DND-41 (cell line): Measurements from ENCODE around the gene NAA20.

Experiments
- ATAC-seq: fragments of 200-7000 bp; cut with Tn5 transposase; 3 replicates; pipeline ENCODE4 v1.9.1; 2021; ENCODE audit warnings: low read depth; ENCODE audit not compliant: insufficient read depth
- DNase-seq: peaks from one replicate; pipeline ENCODE4 v3.0.0-alpha.2; 2020
- H2AFZ ChIP-seq: 2 replicates; pipeline ENCODE4 v1.6.0; 2012; ENCODE audit warnings: low read depth, low read length
- H3K27ac ChIP-seq: 2 replicates; pipeline ENCODE4 v1.5.1; 2012; ENCODE audit warnings: low read length, inconsistent platforms
- H3K27me3 ChIP-seq: fragments of 200-600 bp; sonication (generic); 2 replicates; pipeline ENCODE4 v1.6.0; 2012; ENCODE audit warnings: low read length, mild to moderate bottlenecking, inconsistent platforms; ENCODE audit not compliant: insufficient read depth, poor library complexity
- H3K36me3 ChIP-seq: 2 replicates; pipeline ENCODE4 v1.5.1; 2012; ENCODE audit warnings: low read length, inconsistent platforms; ENCODE audit not compliant: insufficient read depth
- H3K4me1 ChIP-seq: 2 replicates; pipeline ENCODE4 v1.5.1; 2012; ENCODE audit warnings: mild to moderate bottlenecking, low read length; ENCODE audit not compliant: insufficient read depth
- H3K4me2 ChIP-seq: 2 replicates; pipeline ENCODE4 v1.6.0; 2012; ENCODE audit warnings: mild to moderate bottlenecking, moderate library complexity, low read length, inconsistent platforms; ENCODE audit not compliant: insufficient read depth
- H3K4me3 ChIP-seq, 2 experiments: fragments of 200-600 bp in 1 of 2; shearing (Covaris generic) in 1 of 2; 2 replicates each; pipeline ENCODE4 v1.5.1; 2012 to 2016; ENCODE audit warnings: inconsistent platforms in 2 of 2, low read length in 2 of 2, mild to moderate bottlenecking in 2 of 2, low read depth in 1 of 2, moderate library complexity in 1 of 2
- H3K79me2 ChIP-seq: 2 replicates; pipeline ENCODE4 v1.6.0; 2012; ENCODE audit warnings: low read length, inconsistent platforms; ENCODE audit not compliant: insufficient read depth
- H3K9ac ChIP-seq: 2 replicates; pipeline ENCODE4 v1.6.0; 2012; ENCODE audit warnings: low read depth, mild to moderate bottlenecking, inconsistent platforms, low read length, moderate library complexity
- H3K9me3 ChIP-seq: 2 replicates; pipeline ENCODE4 v1.5.1; 2012; ENCODE audit warnings: low read length, moderate library complexity, mild to moderate bottlenecking, inconsistent platforms; ENCODE audit not compliant: insufficient read depth, severe bottlenecking
- H4K20me1 ChIP-seq: 2 replicates; pipeline ENCODE4 v1.6.0; 2012; ENCODE audit warnings: low read length; ENCODE audit not compliant: insufficient read depth
- CTCF ChIP-seq: IDR thresholded peaks from 2 replicates; pipeline ENCODE4 v1.5.1; 2012; ENCODE audit warnings: borderline replicate concordance, low read length, moderate library complexity, mild to moderate bottlenecking; ENCODE audit not compliant: poor library complexity, severe bottlenecking; ENCODE audit errors: extremely low read depth
- EZH2 ChIP-seq: IDR thresholded peaks from 3 replicates; pipeline ENCODE4 v1.6.1; 2012; ENCODE audit warnings: borderline replicate concordance, low read depth, mild to moderate bottlenecking, moderate library complexity, low read length, inconsistent platforms; ENCODE audit not compliant: severe bottlenecking

NAA20 gene

GRCh38 chr20:20075032-20075431, 57.9 kb downstream of the NAA20 start:
- Histone ChIP-seq H4K20me1 (no peaks in the 10 kb centered on the region), H3K9me3 (no peaks in the 10 kb centered on the region), H3K4me1 (no peaks in the 10 kb centered on the region), H3K79me2 (no peaks in the 10 kb centered on the region), H3K27ac (no peak overlapping the region), H3K4me2 (no peak overlapping the region), H3K9ac (no peak overlapping the region), H3K4me3 (no peak overlapping the region), H3K36me3 (no peaks in the 10 kb centered on the region), H2AFZ (no peak overlapping the region), H3K27me3 (peaks cover 11% of the 10 kb centered on the region)
- TF ChIP-seq CTCF (no peak), EZH2 (no peak)
- ATAC-seq (no peak), DNase-seq (no peak)

GRCh38 chr20:20076297-20077065, 59.3 kb downstream of the NAA20 start:
- H3K27me3 ChIP-seq, result peaks cover 9% of the 10 kb centered on the region
- H3K36me3 ChIP-seq, result no peaks in the 10 kb centered on the region
- H2AFZ ChIP-seq, result no peak overlapping the region
- no peaks in the 10 kb centered on the region for H3K9me3 ChIP-seq
- H3K4me1 ChIP-seq, result no peaks in the 10 kb centered on the region
- H3K4me3 ChIP-seq, result no peak overlapping the region
- H4K20me1 ChIP-seq, result no peaks in the 10 kb centered on the region
- TF ChIP-seq EZH2, result no peak
- no peak for TF ChIP-seq CTCF
- no peak overlapping the region for H3K9ac ChIP-seq
- no peak overlapping the region for H3K27ac ChIP-seq
- DNase-seq, result peak; percentile 10
- no peaks in the 10 kb centered on the region for H3K79me2 ChIP-seq
- no peak overlapping the region for H3K4me2 ChIP-seq
- ATAC-seq, result peak; percentile 54; the same call in 2 of the 3 replicates

- Histone ChIP-seq H4K20me1 (no peaks in the 10 kb centered on the region), H3K4me3 (no peak overlapping the region), H3K4me2 (no peak overlapping the region), H3K36me3 (no peaks in the 10 kb centered on the region), H3K27ac (no peak overlapping the region), H3K4me1 (no peaks in the 10 kb centered on the region), H3K79me2 (no peaks in the 10 kb centered on the region), H2AFZ (no peak overlapping the region), H3K9ac (no peak overlapping the region), H3K9me3 (no peaks in the 10 kb centered on the region), H3K27me3 (peaks cover 9% of the 10 kb centered on the region)
- TF ChIP-seq CTCF, result no peak
- TF ChIP-seq EZH2, result no peak
- DNase-seq (no peak), ATAC-seq (no peak)
Observed at GRCh38 chr20:20078041-20078440, 60.9 kb downstream of the NAA20 start.
